ENCODE data around the gene DGCR8.
"Not testable (repeated sequence)": the region's sequence is repeated elsewhere in the genome, so short reads cannot be mapped to it uniquely, and the experiment has no call there.

GRCh38 chr22:20159531-20159930 lies 79.5 kb downstream of the DGCR8 start:
- not testable (repeated sequence) for TF ChIP-seq CTCF, POLR2A (IDR thresholded peaks at IDR 0.05)

Data from esophagus squamous epithelium (tissue), 4 donors.